K562 (cell line): Measurements from ENCODE around the gene P4HTM. TPM values are rescaled to one million over a fixed set of nuclear protein-coding genes. Genes with fewer than 3 reads are reported as not detected.
A peak's percentile ranks its signal among the peaks of the same experiment; 100 is the strongest.

Source experiments
- ASH1L ChIP-seq: fragments of 450-650 bp; IDR thresholded peaks from 2 replicates; pipeline ENCODE4 v1.6.1; 2018; ENCODE audit warnings: borderline replicate concordance, mild to moderate bottlenecking, low read depth; ENCODE audit not compliant: partially characterized antibody
- CHD2 ChIP-seq: IDR thresholded peaks from 2 replicates; pipeline ENCODE4 v1.6.1; 2011; ENCODE audit warnings: low read depth, low read length
- EHMT2 ChIP-seq: fragments of 450-650 bp; IDR thresholded peaks from 2 replicates; pipeline ENCODE4 v1.6.1; 2018; ENCODE audit warnings: antibody characterized with exemption
- MAFG ChIP-seq: fragments of 450-650 bp; conservative IDR thresholded peaks from 2 replicates; pipeline ENCODE4 v1.6.1; 2016; ENCODE audit warnings: missing genetic modification characterization, missing compliant biosample characterization
- MED1 ChIP-seq: sonication (generic); formaldehyde crosslinking; IDR thresholded peaks from 2 replicates; pipeline ENCODE4 v1.8.1; 2023; ENCODE audit warnings: missing genetic modification reagents, borderline replicate concordance
- NCOA2 ChIP-seq, 2 experiments: fragments of 450-650 bp; IDR thresholded peaks; 2 replicates each; pipeline ENCODE4 v1.6.1; 2018; ENCODE audit warnings: mild to moderate bottlenecking in 2 of 2, moderate library complexity in 1 of 2; ENCODE audit not compliant: partially characterized antibody in 2 of 2
- PCBP1 ChIP-seq: fragments of 200-400 bp; formaldehyde crosslinking; IDR thresholded peaks from 2 replicates; pipeline ENCODE4 v1.6.1; 2018; ENCODE audit warnings: mild to moderate bottlenecking, low read depth, low read length; ENCODE audit not compliant: poor library complexity, severe bottlenecking
- PTTG1 ChIP-seq: fragments of 450-650 bp; IDR thresholded peaks from 2 replicates; pipeline ENCODE4 v1.6.1; 2016; ENCODE audit warnings: low read depth, mild to moderate bottlenecking, missing genetic modification characterization, missing compliant biosample characterization
- RAD21 ChIP-seq, 2 experiments: fragments of 250-450 bp in 1 of 2; fragments of 450-650 bp in 1 of 2; sonication (Bioruptor Pico) in 1 of 2; formaldehyde crosslinking in 1 of 2; IDR thresholded peaks in 1 of 2; conservative IDR thresholded peaks in 1 of 2; 2 replicates each; pipeline versions ENCODE4 v1.4.0 to v1.8.0; 2020 to 2022; ENCODE audit warnings: mild to moderate bottlenecking in 2 of 2, moderate library complexity in 1 of 2
- SMARCB1 ChIP-seq: IDR thresholded peaks from 2 replicates; pipeline ENCODE4 v1.6.1; 2011; ENCODE audit warnings: improper control_type of control experiment, low read depth; ENCODE audit not compliant: insufficient read length
- ZBTB5 ChIP-seq: fragments of 450-650 bp; IDR thresholded peaks from 2 replicates; pipeline ENCODE4 v1.6.1; 2017; ENCODE audit warnings: antibody characterized with exemption
- ZNF324 ChIP-seq: fragments of 250-450 bp; sonication (Bioruptor Pico); IDR thresholded peaks from 2 replicates; pipeline ENCODE4 v1.4.0; 2020; ENCODE audit warnings: mild to moderate bottlenecking
- polyA plus RNA-seq, 8 experiments: library from polyadenylated mRNA; depleted of rRNA in 4 of 8; stranded (reverse) in 5 of 8; unstranded in 3 of 8; fragments of >200 nt; fragmentation: Nextera tagmentation in 2 of 8; fragmentation: Illumina TruSeq in 1 of 8; extraction: Ambion mirVana in 2 of 8; extraction: Trizol in 1 of 8; gene quantifications; 2 replicates each; pipeline versions ENCODE4 v1.2.1 to v1.2.3, GENCODE V29; 2011 to 2014; ENCODE audit warnings: inconsistent platforms in 1 of 8, missing spikeins in 1 of 8
- total RNA-seq, 7 experiments: library from RNA; depleted of rRNA in 6 of 7; stranded (reverse); fragments of >200 nt in 6 of 7; fragmentation: Illumina TruSeq in 2 of 7; extraction: Trizol in 2 of 7; gene quantifications; 2 replicates each; pipeline versions ENCODE4 v1.2.1 to v1.2.3, GENCODE V29; 2011 to 2021; ENCODE audit warnings: low replicate concordance in 1 of 7
- TF ChIP-seq, protein P1 (sequence below), 2 experiments: IDR thresholded peaks; 2 replicates each; pipeline ENCODE4 v1.6.1; 2011; ENCODE audit warnings: borderline replicate concordance in 1 of 2, control low read depth in 1 of 2, low read depth in 1 of 2, low read length in 1 of 2, mild to moderate bottlenecking in 1 of 2, mixed read lengths in 1 of 2, moderate library complexity in 1 of 2; ENCODE audit not compliant: insufficient read depth in 1 of 2, insufficient read length in 1 of 2, poor library complexity in 1 of 2, severe bottlenecking in 1 of 2; ENCODE audit errors: extremely low read depth in 1 of 2
- TF ChIP-seq, protein P2 (sequence below): fragments of 150-350 bp; IDR thresholded peaks from 2 replicates; pipeline ENCODE4 v1.6.1; 2014; ENCODE audit warnings: low read depth, mild to moderate bottlenecking, low read length, borderline replicate concordance

P4HTM gene
- total and polyA plus RNA-seq, 9 of the 15 experiments (the other 6 are each of a cell fraction or from before 2014, with no cell fraction given) = 0.09 to 0.66 (median 0.25) TPM; not detected in 2

- no peak for TF ChIP-seq PTTG1
- TF ChIP-seq SMARCB1 = no peak
- TF ChIP-seq ZNF324 = no peak
- TF ChIP-seq NCOA2 (IDR thresholded peaks at IDR 0.05; ENCODE audit: partially characterized antibody in 2 of 2) = no peak
- no peak for TF ChIP-seq ASH1L
- TF ChIP-seq MED1 (CRISPR knock-in tag) = no peak
- peak; percentile 42; the same call in 1 of the 2 replicates for TF ChIP-seq MAFG (tag)
- TF ChIP-seq, protein P1, sequence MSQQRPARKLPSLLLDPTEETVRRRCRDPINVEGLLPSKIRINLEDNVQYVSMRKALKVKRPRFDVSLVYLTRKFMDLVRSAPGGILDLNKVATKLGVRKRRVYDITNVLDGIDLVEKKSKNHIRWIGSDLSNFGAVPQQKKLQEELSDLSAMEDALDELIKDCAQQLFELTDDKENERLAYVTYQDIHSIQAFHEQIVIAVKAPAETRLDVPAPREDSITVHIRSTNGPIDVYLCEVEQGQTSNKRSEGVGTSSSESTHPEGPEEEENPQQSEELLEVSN (IDR thresholded peaks at IDR 0.05; ENCODE audit: borderline replicate concordance in 1 of 2, extremely low read depth in 1 of 2, insufficient read depth in 1 of 2, insufficient read length in 1 of 2, low read depth in 1 of 2, low read length in 1 of 2, poor library complexity in 1 of 2, severe bottlenecking in 1 of 2) = no peak
- no peak for TF ChIP-seq CHD2
- peak in 1 of 2 experiments; percentile 41; a peak in 2 of 4 replicates for TF ChIP-seq RAD21 (CRISPR knock-in tag; conservative IDR thresholded peaks at IDR 0.05 in 1 of 2, IDR thresholded peaks at IDR 0.05 in 1 of 2)
- no peak for TF ChIP-seq PCBP1
- TF ChIP-seq, protein P2, sequence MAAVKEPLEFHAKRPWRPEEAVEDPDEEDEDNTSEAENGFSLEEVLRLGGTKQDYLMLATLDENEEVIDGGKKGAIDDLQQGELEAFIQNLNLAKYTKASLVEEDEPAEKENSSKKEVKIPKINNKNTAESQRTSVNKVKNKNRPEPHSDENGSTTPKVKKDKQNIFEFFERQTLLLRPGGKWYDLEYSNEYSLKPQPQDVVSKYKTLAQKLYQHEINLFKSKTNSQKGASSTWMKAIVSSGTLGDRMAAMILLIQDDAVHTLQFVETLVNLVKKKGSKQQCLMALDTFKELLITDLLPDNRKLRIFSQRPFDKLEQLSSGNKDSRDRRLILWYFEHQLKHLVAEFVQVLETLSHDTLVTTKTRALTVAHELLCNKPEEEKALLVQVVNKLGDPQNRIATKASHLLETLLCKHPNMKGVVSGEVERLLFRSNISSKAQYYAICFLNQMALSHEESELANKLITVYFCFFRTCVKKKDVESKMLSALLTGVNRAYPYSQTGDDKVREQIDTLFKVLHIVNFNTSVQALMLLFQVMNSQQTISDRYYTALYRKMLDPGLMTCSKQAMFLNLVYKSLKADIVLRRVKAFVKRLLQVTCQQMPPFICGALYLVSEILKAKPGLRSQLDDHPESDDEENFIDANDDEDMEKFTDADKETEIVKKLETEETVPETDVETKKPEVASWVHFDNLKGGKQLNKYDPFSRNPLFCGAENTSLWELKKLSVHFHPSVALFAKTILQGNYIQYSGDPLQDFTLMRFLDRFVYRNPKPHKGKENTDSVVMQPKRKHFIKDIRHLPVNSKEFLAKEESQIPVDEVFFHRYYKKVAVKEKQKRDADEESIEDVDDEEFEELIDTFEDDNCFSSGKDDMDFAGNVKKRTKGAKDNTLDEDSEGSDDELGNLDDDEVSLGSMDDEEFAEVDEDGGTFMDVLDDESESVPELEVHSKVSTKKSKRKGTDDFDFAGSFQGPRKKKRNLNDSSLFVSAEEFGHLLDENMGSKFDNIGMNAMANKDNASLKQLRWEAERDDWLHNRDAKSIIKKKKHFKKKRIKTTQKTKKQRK = no peak
- 0 out of 2 replicates have a peak, but pooled peaks have one; percentile 19 for TF ChIP-seq EHMT2
- no peak for TF ChIP-seq ZBTB5
Observed at GRCh38 chr3:48952510-48953118, 37.4 kb upstream of the P4HTM start (continued).
